ENCODE results near the gene TEAD1. TPM values are rescaled to one million over a fixed set of nuclear protein-coding genes. Genes with fewer than 3 reads are reported as not detected.

The TEAD1 gene
- total RNA-seq, 2 donors from 2014 or later = 89.6 to 93.8 TPM

- DNase-seq = no peak
- ATAC-seq = peak in 1 of 2 donors; percentile 12
- intact Hi-C loops (cut with DNase I) = no loop called here
These were observed 248.8 kb downstream of the TEAD1 start for GRCh38 chr11:12922980-12923507.

DNA sequence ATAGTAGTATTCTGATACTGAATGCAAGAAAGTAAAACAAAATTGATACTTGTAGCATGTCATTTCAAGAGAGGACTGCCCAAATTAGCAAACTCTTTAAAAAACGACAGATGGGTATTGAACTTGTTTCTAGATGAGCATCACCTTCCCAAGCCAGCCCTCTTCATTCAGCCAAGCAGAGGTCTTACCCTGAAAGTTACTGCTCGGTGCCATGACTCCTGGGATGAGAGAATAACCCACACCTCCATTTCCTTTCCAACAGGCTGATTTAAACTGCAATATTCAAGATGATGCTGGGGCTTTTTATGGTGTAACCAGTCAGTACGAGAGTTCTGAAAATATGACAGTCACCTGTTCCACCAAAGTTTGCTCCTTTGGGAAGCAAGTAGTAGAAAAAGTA lies 250.4 kb downstream of the TEAD1 start:
- ATAC-seq (no peak), DNase-seq (no peak)
- intact Hi-C loops (cut with DNase I) = no loop called here

- ATAC-seq (no peak), DNase-seq (no peak)
- intact Hi-C loops (cut with DNase I) = no loop called here
These were observed 251.3 kb downstream of the TEAD1 start for GRCh38 chr11:12925520-12925919.

DNA sequence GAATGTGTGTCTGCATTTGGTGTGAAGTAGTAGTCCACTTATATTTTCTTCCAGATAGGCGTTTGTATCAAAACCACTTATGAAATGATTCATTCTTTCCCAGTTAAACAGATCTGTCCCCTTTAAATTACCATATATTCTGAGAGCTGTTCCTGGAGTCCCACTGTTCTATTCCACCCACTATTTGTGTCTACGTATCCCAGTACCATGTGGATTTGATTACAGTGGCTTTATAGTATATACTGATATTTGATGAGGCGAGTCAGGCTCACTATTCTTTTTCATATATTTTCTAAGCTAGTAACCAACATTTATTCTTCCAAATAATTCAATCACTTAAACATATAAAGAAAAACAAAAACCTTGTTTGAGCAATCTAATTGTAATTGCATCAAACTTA lies 253.0 kb downstream of the TEAD1 start:
- no peak for DNase-seq
- intact Hi-C loops (cut with DNase I) = no loop called here
- no peak for ATAC-seq

DNA sequence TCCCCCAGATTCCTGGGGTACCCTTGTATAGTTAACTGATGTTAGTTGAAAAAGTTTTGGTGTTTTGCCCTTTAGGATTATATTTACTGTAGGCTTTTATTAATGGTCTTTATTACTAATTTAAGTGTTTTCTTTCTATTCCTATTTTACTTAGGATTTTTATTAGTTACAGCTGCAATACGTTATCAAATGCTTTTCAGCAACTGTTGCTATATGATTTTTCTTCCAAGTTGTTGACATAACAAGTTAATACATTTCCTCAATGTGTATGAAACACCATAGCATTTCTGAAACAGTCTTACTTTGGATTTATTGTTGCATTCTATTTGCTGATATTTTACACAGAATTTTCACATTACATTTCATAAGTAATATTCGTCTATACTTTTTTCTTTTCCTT lies 253.7 kb downstream of the TEAD1 start:
- DNase-seq (no peak), ATAC-seq (no peak)
- intact Hi-C loops (cut with DNase I) = no loop called here

DNA sequence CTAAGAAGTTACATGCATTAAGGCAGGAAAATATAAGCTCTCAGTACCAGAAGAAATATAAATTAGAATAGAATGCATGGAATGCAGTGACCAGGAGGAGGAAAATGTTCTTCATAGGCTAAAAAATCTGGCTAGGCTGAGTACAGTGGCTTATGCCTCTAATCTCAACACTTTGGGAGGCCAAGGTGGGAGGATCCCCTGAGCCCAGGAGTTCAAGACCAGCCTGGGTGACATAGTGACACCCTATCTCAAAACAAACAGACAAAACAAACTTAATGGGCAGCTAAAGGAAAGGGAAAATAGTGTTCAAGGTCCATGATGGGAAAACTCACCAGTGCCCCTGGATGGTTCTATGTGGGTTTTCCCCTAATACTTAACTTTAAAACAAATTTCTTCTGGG lies 256.6 kb downstream of the TEAD1 start:
- no peak for ATAC-seq
- intact Hi-C loops (cut with DNase I) = no loop called here
- DNase-seq = no peak

GRCh38 chr11:12932485-12932884 lies 258.3 kb downstream of the TEAD1 start:
- ATAC-seq (no peak), DNase-seq (no peak)
- intact Hi-C loops (cut with DNase I) = no loop called here

GRCh38 chr11:12936200-12936599 lies 262.0 kb downstream of the TEAD1 start:
- intact Hi-C loops (cut with DNase I) = no loop called here
- no peak for ATAC-seq
- no peak for DNase-seq

DNA sequence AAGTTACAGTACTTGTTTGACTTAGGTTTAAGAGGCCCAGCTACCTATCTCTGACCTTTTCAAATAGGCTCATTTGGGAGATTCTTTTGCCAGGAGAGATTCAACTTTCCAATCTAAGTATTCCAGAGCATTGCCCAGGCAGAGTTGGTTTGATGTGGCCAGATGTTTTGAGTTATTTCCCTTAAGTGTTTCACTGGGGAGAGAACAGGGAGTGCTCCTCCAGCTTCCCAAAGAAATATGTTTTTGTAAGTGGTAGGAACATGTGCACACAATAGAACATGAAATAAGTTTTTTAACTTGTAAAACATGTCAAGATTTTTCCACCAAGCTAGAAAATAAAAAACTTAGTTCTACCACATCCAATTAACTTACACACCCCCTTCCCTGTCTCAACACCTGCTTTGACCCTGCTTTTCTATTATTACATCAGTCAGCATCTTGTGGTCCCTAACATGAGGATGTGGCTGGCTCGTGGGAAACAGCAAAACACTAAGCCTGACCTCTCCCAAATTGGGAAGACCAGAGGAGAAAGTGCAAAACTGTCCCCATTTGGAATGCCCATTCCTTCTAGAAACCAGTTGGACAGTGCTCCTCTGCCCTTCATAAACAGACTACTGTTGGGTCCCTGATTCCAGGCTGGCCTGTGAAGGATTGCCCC lies 264.5 kb downstream of the TEAD1 start:
- intact Hi-C loops (cut with DNase I) = no loop called here

GRCh38 chr11:12941671-12942070 lies 267.4 kb downstream of the TEAD1 start:
- DNase-seq = no peak
- ATAC-seq = no peak
- intact Hi-C loops (cut with DNase I) = no loop called here

More for the DNA sequence above, 264.5 kb downstream of the TEAD1 start:
- ATAC-seq = no peak
- DNase-seq = no peak

- intact Hi-C loops (cut with DNase I) = no loop called here
- ATAC-seq = no peak
- DNase-seq = no peak
These were observed 267.9 kb downstream of the TEAD1 start for GRCh38 chr11:12942157-12942556.

- ATAC-seq (no peak), DNase-seq (no peak)
- intact Hi-C loops (cut with DNase I) = no loop called here
These were observed 269.1 kb downstream of the TEAD1 start for GRCh38 chr11:12943311-12943710.

DNA sequence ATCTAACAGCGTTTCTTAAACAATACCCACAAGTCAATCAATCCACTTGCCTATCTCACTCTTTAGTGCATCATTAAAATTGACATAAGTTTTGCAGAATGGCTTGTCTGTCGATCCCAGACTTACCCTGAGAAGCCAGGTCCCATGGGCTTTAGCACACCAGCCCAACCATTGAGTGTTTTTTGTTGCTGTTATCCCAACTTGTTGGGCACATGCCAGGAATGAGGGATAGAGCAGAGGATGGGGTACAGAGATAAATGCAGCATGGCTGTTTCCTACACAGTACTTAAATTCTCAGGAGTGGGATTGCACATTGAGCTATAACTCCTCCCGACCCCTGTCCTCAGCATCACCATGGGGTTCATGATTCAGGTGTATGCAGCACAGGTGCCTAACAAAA lies 270.7 kb downstream of the TEAD1 start:
- no peak for DNase-seq
- ATAC-seq = no peak
- intact Hi-C loops (cut with DNase I) = no loop called here

DNA sequence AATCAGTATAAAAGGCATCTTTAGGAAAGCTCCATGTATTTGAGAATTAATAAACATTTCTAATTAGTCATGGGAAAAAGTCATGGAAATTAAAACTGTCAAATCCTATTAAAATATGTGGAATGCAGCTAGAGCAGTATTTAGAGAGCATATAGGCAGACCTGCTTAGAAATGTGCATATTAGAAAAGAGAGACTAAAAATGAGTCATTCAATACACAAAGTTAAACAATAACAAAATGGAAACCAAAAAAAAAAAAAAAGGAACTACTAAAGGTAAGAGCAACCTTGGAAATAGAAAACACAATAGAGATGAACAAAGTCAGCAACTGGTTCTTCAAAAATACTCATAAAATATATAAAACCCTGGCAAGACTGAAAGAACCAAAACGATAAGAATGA lies 275.2 kb downstream of the TEAD1 start:
- intact Hi-C loops (cut with DNase I) = no loop called here
- ATAC-seq (no peak), DNase-seq (no peak)

DNA sequence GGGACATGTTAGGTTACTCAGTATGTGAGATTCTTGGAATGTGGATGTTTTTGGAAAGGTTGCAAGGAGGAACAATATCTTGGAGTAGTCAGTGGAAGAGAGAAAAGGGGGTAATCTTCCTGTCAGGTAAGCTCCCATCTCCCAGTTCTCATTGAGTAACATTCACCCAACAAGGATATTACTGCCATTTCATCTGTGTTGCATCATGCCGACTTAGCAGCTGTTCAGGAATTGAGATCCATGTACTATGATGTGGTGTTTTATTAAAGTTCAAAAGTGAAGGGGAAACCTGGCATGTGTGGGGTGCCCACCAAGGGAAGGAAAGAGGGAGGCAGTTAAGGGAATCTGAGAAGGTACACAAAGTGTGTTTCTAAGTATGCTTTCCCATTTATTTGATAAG lies 276.4 kb downstream of the TEAD1 start:
- ATAC-seq (no peak), DNase-seq (no peak)
- intact Hi-C loops (cut with DNase I) = no loop called here

DNA sequence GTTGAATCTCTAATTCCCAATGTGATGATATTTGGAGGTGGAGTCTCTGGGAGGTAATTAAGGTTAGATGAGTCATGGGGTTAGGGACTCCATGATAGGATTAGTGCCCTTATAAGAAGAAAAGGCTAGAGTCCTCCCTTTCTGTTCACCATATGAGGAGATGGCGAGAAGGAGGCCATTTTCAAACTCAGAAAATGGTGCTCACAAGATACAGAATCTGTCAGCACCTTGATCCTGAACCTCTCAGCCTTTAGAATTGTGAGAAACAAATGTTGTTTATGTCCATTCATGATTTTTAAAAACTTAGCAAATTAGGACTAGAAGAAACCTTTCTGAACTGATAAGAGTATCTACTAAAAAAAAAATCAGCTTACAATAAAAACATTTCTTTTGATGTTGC lies 277.2 kb downstream of the TEAD1 start:
- intact Hi-C loops (cut with DNase I) = no loop called here
- ATAC-seq (no peak), DNase-seq (no peak)

DNA sequence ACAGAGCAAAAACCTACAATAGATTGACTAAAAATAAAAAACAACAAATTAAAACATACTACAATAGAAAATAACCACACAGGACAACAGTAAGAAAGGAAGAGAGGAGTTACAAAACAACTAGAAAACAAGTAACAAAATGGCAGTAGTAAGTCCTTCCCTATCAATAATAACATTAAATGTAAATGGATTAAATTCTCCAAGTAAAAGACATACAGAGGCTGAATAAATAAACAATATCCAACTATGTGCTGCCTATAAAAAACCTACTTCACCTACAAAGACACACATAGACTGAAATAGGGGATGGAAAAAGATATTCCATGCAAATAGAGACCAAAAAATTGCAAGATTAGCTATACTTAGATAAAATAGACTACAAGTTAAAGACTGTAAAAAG lies 277.9 kb downstream of the TEAD1 start:
- ATAC-seq = no peak
- intact Hi-C loops (cut with DNase I) = no loop called here
- no peak for DNase-seq

GRCh38 chr11:12958986-12959385 lies 284.8 kb downstream of the TEAD1 start:
- ATAC-seq (no peak), DNase-seq (no peak)
- intact Hi-C loops (cut with DNase I) = no loop called here

DNA sequence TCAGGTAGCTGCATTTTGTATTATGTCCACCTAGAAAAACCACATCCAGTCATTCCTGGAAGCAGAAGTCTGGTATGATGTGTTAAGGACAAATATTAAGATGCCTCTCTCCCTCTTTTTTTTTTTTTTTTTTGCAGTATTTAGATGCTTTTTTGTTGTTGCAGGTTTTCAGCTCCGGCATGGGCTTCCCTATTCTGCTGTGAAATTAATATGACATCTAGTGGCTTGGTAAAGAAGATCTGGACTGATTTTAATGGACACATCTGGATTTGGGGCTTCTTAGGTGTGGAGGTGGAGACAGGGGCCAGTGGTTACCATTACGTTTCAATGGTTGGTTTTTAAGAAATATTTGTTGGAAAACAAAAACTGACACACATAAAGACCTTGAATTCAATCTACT lies 287.4 kb downstream of the TEAD1 start:
- DNase-seq = no peak
- no peak for ATAC-seq
- intact Hi-C loops (cut with DNase I) = loop anchor here (5.0 to 10.0 kb wide), 4 partner anchors 193 to 629 kb away; no protein-coding TSS in a partner anchor

DNA sequence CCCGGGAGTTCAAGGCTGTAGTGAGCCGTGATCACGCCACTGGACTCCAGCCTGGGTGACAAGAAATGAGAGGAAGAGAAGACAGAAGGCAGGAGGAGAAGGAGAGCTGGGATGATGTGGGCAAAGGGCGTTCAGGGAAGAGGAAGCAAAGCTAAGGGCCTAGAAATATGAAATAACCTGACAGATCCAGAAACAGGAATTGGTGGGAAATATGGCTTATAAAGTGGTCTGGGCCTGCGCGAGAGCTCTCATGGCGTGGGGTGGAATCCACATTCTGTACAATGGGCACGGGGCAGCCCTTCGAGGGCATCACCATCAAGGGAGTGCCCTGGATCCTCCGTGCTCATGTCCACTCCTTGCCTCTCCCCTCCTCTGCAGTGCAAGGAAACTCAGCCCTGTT lies 288.1 kb downstream of the TEAD1 start:
- DNase-seq (no peak), ATAC-seq (no peak)
- intact Hi-C loops (cut with DNase I) = loop anchor here (5.0 to 10.0 kb wide), 4 partner anchors 192 to 630 kb away; no protein-coding TSS in a partner anchor

DNA sequence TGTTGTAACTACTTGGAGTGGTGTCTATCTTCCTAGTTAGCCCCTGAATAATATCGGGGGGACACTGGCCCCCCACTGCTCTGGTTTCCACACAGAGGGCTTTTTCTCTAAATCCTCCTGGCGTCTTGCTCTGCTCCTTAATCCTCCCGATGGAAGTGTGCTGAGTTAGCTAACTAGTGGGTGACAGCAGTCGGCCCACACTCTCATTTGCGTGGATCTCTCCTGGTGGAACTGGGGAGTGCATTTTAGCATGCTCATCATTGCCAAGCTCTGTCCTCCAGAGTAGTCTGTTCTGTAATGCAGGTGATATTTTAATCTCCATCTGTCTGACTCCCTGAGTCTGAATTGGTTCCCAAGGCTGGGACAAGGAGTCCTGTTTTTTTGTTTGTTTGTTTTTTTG lies 288.8 kb downstream of the TEAD1 start:
- ATAC-seq = no peak
- no peak for DNase-seq
- intact Hi-C loops (cut with DNase I) = loop anchor here (5.0 to 10.0 kb wide), 4 partner anchors 192 to 631 kb away; no protein-coding TSS in a partner anchor
